GM12891 (cell line): Measurements from ENCODE around the gene MTFR1L.

ENCODE experiments used
- POLR2A ChIP-seq: IDR thresholded peaks from 2 replicates; pipeline ENCODE4 v1.6.1; 2011; ENCODE audit warnings: low read depth, low read length, control low read depth
- POLR2AphosphoS5 ChIP-seq: IDR thresholded peaks from 2 replicates; pipeline ENCODE4 v1.6.1; 2011; ENCODE audit warnings: low read depth, low read length, control low read depth

DNA sequence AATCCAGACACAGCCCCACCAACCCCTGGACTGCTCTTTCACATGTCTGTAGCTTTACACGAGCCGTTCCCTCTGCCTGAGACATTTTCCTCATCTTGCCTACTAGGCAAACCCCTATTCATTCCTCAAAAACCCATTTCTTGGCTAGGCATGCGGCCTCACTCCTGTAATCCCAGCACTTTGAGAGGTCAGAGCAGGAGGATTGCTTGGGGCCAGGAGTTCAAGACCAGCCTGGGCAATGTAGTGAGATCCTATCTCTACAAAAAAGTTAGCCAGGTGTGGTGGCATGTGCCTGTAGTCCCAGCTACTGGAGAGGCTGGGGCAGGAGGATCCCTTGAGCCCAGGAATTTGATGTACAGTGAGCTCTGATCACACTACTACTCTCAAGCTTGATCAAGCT is 44.7 kb downstream of the MTFR1L start:
- no peak for TF ChIP-seq POLR2A
- TF ChIP-seq POLR2AphosphoS5 = no peak
